Chondrocyte (in vitro differentiated cells): Measurements from ENCODE around the gene QRFP. TPM values are rescaled to one million over a fixed set of nuclear protein-coding genes. Genes with fewer than 3 reads are reported as not detected.

Experiments used
- DNase-seq: peaks from one replicate; pipeline ENCODE4 v3.0.0; 2021; ENCODE audit warnings: mixed read lengths, low spot score
- H3K27ac Mint-ChIP-seq: one replicate; pipeline ENCODE4 v1.8.0; 2021; ENCODE audit warnings: mild to moderate bottlenecking, moderate library complexity, mixed read lengths; ENCODE audit not compliant: unreplicated experiment
- H3K27me3 Mint-ChIP-seq: 2 replicates; pipeline ENCODE4 v1.8.0; 2021; ENCODE audit warnings: low read depth, mixed read lengths
- H3K36me3 Mint-ChIP-seq: 2 replicates; pipeline ENCODE4 v1.8.0; 2021; ENCODE audit warnings: low read depth, mixed read lengths
- H3K4me1 Mint-ChIP-seq: 2 replicates; pipeline ENCODE4 v1.8.0; 2021; ENCODE audit warnings: low read depth, mild to moderate bottlenecking, mixed read lengths
- H3K4me3 Mint-ChIP-seq: one replicate; pipeline ENCODE4 v1.8.0; 2021; ENCODE audit warnings: mild to moderate bottlenecking, moderate library complexity, mixed read lengths; ENCODE audit not compliant: unreplicated experiment
- H3K9me3 Mint-ChIP-seq: 2 replicates; pipeline ENCODE4 v1.8.0; 2021; ENCODE audit warnings: low read depth, mixed read lengths
- total RNA-seq: library from RNA; stranded (reverse); gene quantifications from 3 replicates; pipeline ENCODE4 v1.2.1, GENCODE V29; 2021
- TF ChIP-seq, protein P1 (sequence below): fragments of 200-600 bp; sonication (generic); IDR thresholded peaks from 2 replicates; pipeline ENCODE4 v1.5.0; 2021; ENCODE audit warnings: antibody characterized with exemption, mild to moderate bottlenecking, moderate library complexity

QRFP gene
- total RNA-seq, 1 donor from 2014 or later, result not detected

- Mint-ChIP-seq H3K9me3 (no peaks in the 10 kb centered on the region), H3K27me3 (no peaks in the 10 kb centered on the region), H3K4me1 (no peaks in the 10 kb centered on the region), H3K4me3 (no peak overlapping the region), H3K27ac (no peak overlapping the region), H3K36me3 (peaks cover 13% of the 10 kb centered on the region)
- TF ChIP-seq, protein P1, sequence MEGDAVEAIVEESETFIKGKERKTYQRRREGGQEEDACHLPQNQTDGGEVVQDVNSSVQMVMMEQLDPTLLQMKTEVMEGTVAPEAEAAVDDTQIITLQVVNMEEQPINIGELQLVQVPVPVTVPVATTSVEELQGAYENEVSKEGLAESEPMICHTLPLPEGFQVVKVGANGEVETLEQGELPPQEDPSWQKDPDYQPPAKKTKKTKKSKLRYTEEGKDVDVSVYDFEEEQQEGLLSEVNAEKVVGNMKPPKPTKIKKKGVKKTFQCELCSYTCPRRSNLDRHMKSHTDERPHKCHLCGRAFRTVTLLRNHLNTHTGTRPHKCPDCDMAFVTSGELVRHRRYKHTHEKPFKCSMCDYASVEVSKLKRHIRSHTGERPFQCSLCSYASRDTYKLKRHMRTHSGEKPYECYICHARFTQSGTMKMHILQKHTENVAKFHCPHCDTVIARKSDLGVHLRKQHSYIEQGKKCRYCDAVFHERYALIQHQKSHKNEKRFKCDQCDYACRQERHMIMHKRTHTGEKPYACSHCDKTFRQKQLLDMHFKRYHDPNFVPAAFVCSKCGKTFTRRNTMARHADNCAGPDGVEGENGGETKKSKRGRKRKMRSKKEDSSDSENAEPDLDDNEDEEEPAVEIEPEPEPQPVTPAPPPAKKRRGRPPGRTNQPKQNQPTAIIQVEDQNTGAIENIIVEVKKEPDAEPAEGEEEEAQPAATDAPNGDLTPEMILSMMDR, result no peak
- no peak for DNase-seq
These were observed 3.9 kb downstream of the QRFP start for GRCh38 chr9:130892477-130893304.

GRCh38 chr9:130891688-130892476, 4.7 kb downstream of the QRFP start:
- H3K27ac Mint-ChIP-seq, result no peak overlapping the region
- no peak for DNase-seq
- no peaks in the 10 kb centered on the region for H3K27me3 Mint-ChIP-seq
- TF ChIP-seq, protein P1, result no peak
- no peak overlapping the region for H3K4me3 Mint-ChIP-seq
- H3K9me3 Mint-ChIP-seq, result no peaks in the 10 kb centered on the region
- peaks cover 8% of the 10 kb centered on the region for H3K4me1 Mint-ChIP-seq
- peaks cover 19% of the 10 kb centered on the region for H3K36me3 Mint-ChIP-seq

DNA sequence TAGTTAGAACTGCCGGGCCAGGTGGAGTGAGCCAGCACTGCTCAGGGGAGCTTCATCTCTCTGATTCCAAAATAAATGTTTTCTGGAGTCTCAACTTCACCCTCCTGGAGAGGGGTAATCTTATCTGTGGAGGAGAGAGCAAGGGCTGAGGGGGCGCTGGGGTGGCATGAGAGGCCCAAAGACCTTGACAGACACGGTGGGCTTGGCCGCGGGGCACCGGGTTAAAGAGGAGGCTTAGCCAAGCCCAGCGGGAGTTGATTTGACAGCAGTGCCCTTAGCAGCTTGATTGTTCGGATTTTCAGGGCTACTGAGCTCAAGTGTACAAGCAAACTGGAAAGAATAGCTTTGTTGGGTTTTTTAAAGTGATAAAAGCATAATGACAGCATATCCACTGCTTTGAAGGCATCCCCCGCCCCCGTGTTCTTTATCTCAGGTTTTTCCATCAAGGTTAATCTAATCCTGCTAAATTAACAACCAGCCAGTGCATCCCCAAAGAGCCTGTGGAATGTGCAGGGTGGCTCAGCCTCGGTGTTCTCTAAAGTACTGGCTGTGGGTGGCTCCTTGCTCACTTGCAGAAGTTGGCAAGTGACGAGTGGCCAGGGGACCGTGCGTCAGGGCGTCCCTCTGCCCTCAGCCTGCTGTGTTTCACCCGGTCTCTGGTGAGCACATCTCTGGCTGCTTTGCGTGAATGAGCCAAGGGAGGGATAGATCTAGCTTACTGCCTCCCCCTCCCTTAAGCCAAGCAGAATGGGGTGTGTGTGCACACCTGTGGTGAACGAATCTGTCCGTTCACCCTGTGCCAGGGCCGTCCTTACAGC, 5.5 kb downstream of the QRFP start:
- Mint-ChIP-seq H3K4me3 (no peak overlapping the region), H3K4me1 (peaks cover 8% of the 10 kb centered on the region), H3K36me3 (peaks cover 22% of the 10 kb centered on the region), H3K9me3 (no peaks in the 10 kb centered on the region), H3K27me3 (no peaks in the 10 kb centered on the region), H3K27ac (no peak overlapping the region)
- TF ChIP-seq, protein P1, result no peak
- DNase-seq, result peak; percentile 85

DNA sequence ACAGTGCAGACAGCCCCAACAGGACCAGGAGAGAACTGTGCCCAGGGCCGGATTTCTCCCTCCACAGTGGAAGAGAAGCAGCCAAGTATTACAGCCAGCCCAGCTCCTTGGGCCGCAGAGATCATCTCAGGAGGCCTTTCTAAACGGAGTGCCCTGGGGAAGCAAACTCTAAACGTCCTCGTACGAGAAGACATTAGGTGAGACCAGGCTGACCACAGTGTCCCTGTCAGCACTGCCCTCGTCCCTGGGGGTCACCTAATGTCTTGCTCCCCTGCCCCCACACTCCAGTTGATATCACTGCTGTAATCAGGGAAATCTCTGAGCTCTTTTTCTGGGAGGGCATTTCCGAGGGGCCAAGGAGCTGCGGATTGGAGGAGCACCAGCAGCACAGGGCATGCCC, 6.5 kb downstream of the QRFP start:
- no peaks in the 10 kb centered on the region for H3K27me3 Mint-ChIP-seq
- H3K36me3 Mint-ChIP-seq, result peaks cover 29% of the 10 kb centered on the region
- TF ChIP-seq, protein P1, result no peak
- no peak for DNase-seq
- H3K27ac Mint-ChIP-seq, result no peak overlapping the region
- H3K9me3 Mint-ChIP-seq, result no peaks in the 10 kb centered on the region
- no peak overlapping the region for H3K4me3 Mint-ChIP-seq
- peaks cover 8% of the 10 kb centered on the region for H3K4me1 Mint-ChIP-seq
